ENCODE data around the gene RBCK1. TPM values are rescaled to one million over a fixed set of nuclear protein-coding genes. Genes with fewer than 3 reads are reported as not detected.

The RBCK1 gene
- total and polyA plus RNA-seq, 2 donors (not counting 1 experiment from before 2014, with no cell fraction given) = 128 to 135 TPM

- Histone ChIP-seq H3K4me1 (ENCODE audit: control insufficient read depth in 2 of 2, insufficient read depth in 2 of 2, low read length in 2 of 2) (peaks cover 22 to 26% of the 10 kb centered on the region in 2 donors), H3K27ac (ENCODE audit: low read length in 2 of 2) (no peak overlapping the region), H4K20me1 (ENCODE audit: control insufficient read depth, insufficient read depth, low read length, poor library complexity, severe bottlenecking) (no peaks in the 10 kb centered on the region), H3K9me3 (ENCODE audit: control extremely low read depth in 1 of 3, control insufficient read depth in 2 of 3, insufficient read depth in 1 of 3, low read length in 2 of 3) (no peaks in the 10 kb centered on the region), H3K9ac (ENCODE audit: low read length) (no peak overlapping the region), H3K4me3 (ENCODE audit: control extremely low read depth in 1 of 5, extremely low read depth in 1 of 5, insufficient read depth in 1 of 5, low read depth in 2 of 5, low read length in 4 of 5) (no peak overlapping the region), H3K4me2 (replicated peaks; ENCODE audit: low read depth, low read length, poor library complexity, severe bottlenecking) (no peak overlapping the region), H3K79me2 (ENCODE audit: control insufficient read depth, insufficient read depth, low read length) (no peaks in the 10 kb centered on the region), H3K36me3 (replicated peaks in 1 of 2; ENCODE audit: control extremely low read depth in 1 of 2, control insufficient read depth in 1 of 2, extremely low read depth in 1 of 2, insufficient read depth in 2 of 2, low read length in 1 of 2) (peaks cover 3 to 66% of the 10 kb centered on the region in 2 experiments), H2AFZ (ENCODE audit: insufficient read depth, low read depth, low read length, poor library complexity, severe bottlenecking) (no peak overlapping the region), H3K27me3 (replicated peaks in 1 of 4; ENCODE audit: control extremely low read depth in 1 of 4, control insufficient read depth in 3 of 4, insufficient read depth in 4 of 4, low read length in 3 of 4) (no peaks in the 10 kb centered on the region)
- POLR2A ChIA-PET = no interaction called here
- no peaks in the 10 kb centered on the region for H3K9me3 Mint-ChIP-seq (ENCODE audit: insufficient read depth)
- intact Hi-C loops (cut with micrococcal nuclease) = no loop called here
- no peak for DNase-seq
- no peaks in the 10 kb centered on the region for H3K27me3 Mint-ChIP-seq
- WGBS (ENCODE audit: insufficient coverage) = over 99% methylated on average over 11 of the region's 13 CpGs
- peaks cover 37% of the 10 kb centered on the region for H3K4me1 Mint-ChIP-seq
- no peak overlapping the region for H3K27ac Mint-ChIP-seq
- CTCF ChIA-PET = interaction anchor here (0.6 kb wide), 1 partner anchor 11 kb away, joined by 3 read pairs; no protein-coding TSS in a partner anchor
- ATAC-seq (ENCODE audit: low read depth) = no peak
- H3K4me3 Mint-ChIP-seq = no peak overlapping the region
- TF ChIP-seq EZH2 (IDR thresholded peaks at IDR 0.05; ENCODE audit: borderline replicate concordance, insufficient read depth, low read depth, low read length, poor library complexity, severe bottlenecking) = no peak
- TF ChIP-seq CTCF (IDR thresholded peaks at IDR 0.05) = no peak
Measured at GRCh38 chr20:440636-441035, 32.5 kb downstream of the RBCK1 start.

- H3K27me3 ChIP-seq (replicated peaks in 1 of 4; ENCODE audit: control extremely low read depth in 1 of 4, control insufficient read depth in 3 of 4, insufficient read depth in 4 of 4, low read length in 3 of 4) = no peaks in the 10 kb centered on the region
- peaks cover 3 to 60% of the 10 kb centered on the region in 2 experiments for H3K36me3 ChIP-seq (replicated peaks in 1 of 2; ENCODE audit: control extremely low read depth in 1 of 2, control insufficient read depth in 1 of 2, extremely low read depth in 1 of 2, insufficient read depth in 2 of 2, low read length in 1 of 2)
- ChIA-PET CTCF (no interaction called here), POLR2A (no interaction called here)
- H3K4me1 ChIP-seq (ENCODE audit: control insufficient read depth in 2 of 2, insufficient read depth in 2 of 2, low read length in 2 of 2) = peaks cover 12 to 13% of the 10 kb centered on the region in 2 donors
- ATAC-seq (ENCODE audit: low read depth) (no peak), DNase-seq (no peak)
- Mint-ChIP-seq H3K4me3 (no peak overlapping the region), H3K27me3 (no peaks in the 10 kb centered on the region), H3K9me3 (ENCODE audit: insufficient read depth) (no peaks in the 10 kb centered on the region), H3K4me1 (peaks cover 16% of the 10 kb centered on the region), H3K27ac (no peak overlapping the region)
- no peak overlapping the region for H2AFZ ChIP-seq (ENCODE audit: insufficient read depth, low read depth, low read length, poor library complexity, severe bottlenecking)
- intact Hi-C loops (cut with micrococcal nuclease) = no loop called here
- no peak overlapping the region for H3K4me3 ChIP-seq (ENCODE audit: control extremely low read depth in 1 of 5, extremely low read depth in 1 of 5, insufficient read depth in 1 of 5, low read depth in 2 of 5, low read length in 4 of 5)
- no peaks in the 10 kb centered on the region for H3K9me3 ChIP-seq (ENCODE audit: control extremely low read depth in 1 of 3, control insufficient read depth in 2 of 3, insufficient read depth in 1 of 3, low read length in 2 of 3)
- H3K4me2 ChIP-seq (replicated peaks; ENCODE audit: low read depth, low read length, poor library complexity, severe bottlenecking) = no peak overlapping the region
- H3K79me2 ChIP-seq (ENCODE audit: control insufficient read depth, insufficient read depth, low read length) = peaks cover 13% of the 10 kb centered on the region
- no peak overlapping the region for H3K9ac ChIP-seq (ENCODE audit: low read length)
- H3K27ac ChIP-seq (ENCODE audit: low read length in 2 of 2) = no peak overlapping the region
- no CpG with 5 or more reads among the region's 4 CpGs for WGBS (ENCODE audit: insufficient coverage)
- no peak for TF ChIP-seq CTCF (IDR thresholded peaks at IDR 0.05)
- H4K20me1 ChIP-seq (ENCODE audit: control insufficient read depth, insufficient read depth, low read length, poor library complexity, severe bottlenecking) = peaks cover 2% of the 10 kb centered on the region
Measured at GRCh38 chr20:443223-443775, 35.2 kb downstream of the RBCK1 start.

All from B cell (primary cell).